Upper lobe of left lung (tissue), 6 donors: ENCODE data around the gene MORC3. TPM values are rescaled to one million over a fixed set of nuclear protein-coding genes. Genes with fewer than 3 reads are reported as not detected.

Experiments
- ATAC-seq, 2 donors: fragments of 200-7000 bp; cut with Tn5 transposase; one replicate each; pipeline ENCODE4 v1.9.1; 2022; ENCODE audit warnings: mild to moderate bottlenecking in 2 of 2, moderate library complexity in 2 of 2; ENCODE audit not compliant: low FRiP score in 2 of 2
- DNase-seq, 2 donors: peaks; one replicate each; pipeline ENCODE4 v3.0.0-alpha.2; 2019 to 2020
- H3K27ac ChIP-seq, 4 donors: fragments of 200-600 bp; sonication (generic); one replicate each; pipeline ENCODE4 v1.5.1; 2016 to 2019
- H3K27me3 ChIP-seq, 4 donors: fragments of 200-600 bp; sonication (generic); one replicate each; pipeline ENCODE4 v1.5.1; 2017 to 2019
- H3K36me3 ChIP-seq, 4 donors: fragments of 200-600 bp; sonication (generic); one replicate each; pipeline ENCODE4 v1.5.1; 2016 to 2019
- H3K4me1 ChIP-seq, 4 donors: fragments of 200-600 bp; sonication (generic); one replicate each; pipeline ENCODE4 v1.5.1; 2018 to 2019
- H3K4me3 ChIP-seq, 4 donors: fragments of 200-600 bp; sonication (generic); one replicate each; pipeline ENCODE4 v1.5.1; 2017 to 2019; ENCODE audit warnings: mild to moderate bottlenecking in 2 of 4, moderate library complexity in 1 of 4
- H3K9me3 ChIP-seq, 4 donors: fragments of 200-600 bp; sonication (generic); one replicate each; pipeline ENCODE4 v1.5.1; 2018 to 2019
- EP300 ChIP-seq, 4 donors: sonication (generic); formaldehyde crosslinking; IDR thresholded peaks; one replicate each; pipeline ENCODE4 v1.5.1; 2017; ENCODE audit warnings: antibody characterized with exemption in 4 of 4, control low read depth in 2 of 4
- POLR2A ChIP-seq, 4 donors: fragments of 450-650 bp; IDR thresholded peaks; one replicate each; pipeline ENCODE4 v1.5.1; 2016 to 2017; ENCODE audit warnings: antibody characterized with exemption in 4 of 4, mild to moderate bottlenecking in 2 of 4
- POLR2AphosphoS5 ChIP-seq, 2 donors: sonication (generic); formaldehyde crosslinking; IDR thresholded peaks; one replicate each; pipeline ENCODE4 v1.5.1; 2017; ENCODE audit warnings: antibody characterized with exemption in 2 of 2
- WGBS, 2 donors: methylation state at CpG; one replicate each; pipeline ENCODE4 v1.1.5; 2017 to 2018; 5-methylcytosine and 5-hydroxymethylcytosine counted together
- total RNA-seq, 6 donors: library from RNA; depleted of rRNA in 4 of 6; stranded (reverse); fragments of >200 nt in 4 of 6; gene quantifications; one replicate each; pipeline versions ENCODE4 v1.1.0 to v1.2.1, GENCODE V29; 2016 to 2021
- TF ChIP-seq, protein P1 (sequence below), 6 experiments: fragments of 450-650 bp in 4 of 6; fragments of 200-600 bp in 2 of 6; sonication (generic) in 2 of 6; IDR thresholded peaks; one replicate each; pipeline ENCODE4 v1.5.1; 2016 to 2019; ENCODE audit warnings: antibody characterized with exemption in 6 of 6
- donor health status: DM: no; HTN: no; CAD: no; lungs with moderate emphysema.
- donor health status: DM: no; HTN: yes; CAD: no; lungs with severe emphysema.

Gene MORC3
- total RNA-seq, 6 donors from 2014 or later: 26.0 to 62.7 (median 31.5) TPM

DNA sequence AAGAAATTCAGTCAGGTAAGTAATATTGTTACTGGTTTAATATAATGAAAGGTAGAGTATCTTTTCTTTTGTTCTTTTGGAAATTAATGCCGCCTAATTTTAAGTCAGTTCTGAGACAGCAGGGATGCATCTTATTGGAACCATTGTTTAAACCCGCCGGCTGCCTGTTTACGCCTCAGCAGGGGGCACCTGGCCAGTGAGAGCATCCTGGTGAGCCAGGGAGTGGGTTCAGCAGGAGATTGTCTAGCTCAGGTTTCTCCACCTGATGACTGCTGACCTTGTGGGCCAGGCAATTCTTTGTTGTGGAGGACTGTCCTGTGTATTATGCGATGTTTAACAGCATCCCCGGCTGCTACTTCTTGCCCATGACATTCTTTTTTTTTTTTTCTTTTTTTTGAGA is 95.4 kb downstream of the MORC3 start:
- Histone ChIP-seq H3K36me3 (peaks cover 0 to 20% (median 6%) of the 10 kb centered on the region in 4 donors), H3K27me3 (no peaks in the 10 kb centered on the region), H3K4me3 (no peak overlapping the region), H3K9me3 (no peaks in the 10 kb centered on the region), H3K27ac (no peak overlapping the region), H3K4me1 (peaks cover 0 to 7% (median 0%) of the 10 kb centered on the region in 4 donors)
- DNase-seq: no peak
- TF ChIP-seq POLR2A (IDR thresholded peaks at IDR 0.05) (no peak), POLR2AphosphoS5 (IDR thresholded peaks at IDR 0.05) (no peak), EP300 (IDR thresholded peaks at IDR 0.05) (no peak)
- TF ChIP-seq, protein P1, sequence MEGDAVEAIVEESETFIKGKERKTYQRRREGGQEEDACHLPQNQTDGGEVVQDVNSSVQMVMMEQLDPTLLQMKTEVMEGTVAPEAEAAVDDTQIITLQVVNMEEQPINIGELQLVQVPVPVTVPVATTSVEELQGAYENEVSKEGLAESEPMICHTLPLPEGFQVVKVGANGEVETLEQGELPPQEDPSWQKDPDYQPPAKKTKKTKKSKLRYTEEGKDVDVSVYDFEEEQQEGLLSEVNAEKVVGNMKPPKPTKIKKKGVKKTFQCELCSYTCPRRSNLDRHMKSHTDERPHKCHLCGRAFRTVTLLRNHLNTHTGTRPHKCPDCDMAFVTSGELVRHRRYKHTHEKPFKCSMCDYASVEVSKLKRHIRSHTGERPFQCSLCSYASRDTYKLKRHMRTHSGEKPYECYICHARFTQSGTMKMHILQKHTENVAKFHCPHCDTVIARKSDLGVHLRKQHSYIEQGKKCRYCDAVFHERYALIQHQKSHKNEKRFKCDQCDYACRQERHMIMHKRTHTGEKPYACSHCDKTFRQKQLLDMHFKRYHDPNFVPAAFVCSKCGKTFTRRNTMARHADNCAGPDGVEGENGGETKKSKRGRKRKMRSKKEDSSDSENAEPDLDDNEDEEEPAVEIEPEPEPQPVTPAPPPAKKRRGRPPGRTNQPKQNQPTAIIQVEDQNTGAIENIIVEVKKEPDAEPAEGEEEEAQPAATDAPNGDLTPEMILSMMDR (IDR thresholded peaks at IDR 0.05): no peak
- no peak for ATAC-seq
- WGBS, 2 donors: 93 to 95% methylated on average over 6 of the region's 6 CpGs

DNA sequence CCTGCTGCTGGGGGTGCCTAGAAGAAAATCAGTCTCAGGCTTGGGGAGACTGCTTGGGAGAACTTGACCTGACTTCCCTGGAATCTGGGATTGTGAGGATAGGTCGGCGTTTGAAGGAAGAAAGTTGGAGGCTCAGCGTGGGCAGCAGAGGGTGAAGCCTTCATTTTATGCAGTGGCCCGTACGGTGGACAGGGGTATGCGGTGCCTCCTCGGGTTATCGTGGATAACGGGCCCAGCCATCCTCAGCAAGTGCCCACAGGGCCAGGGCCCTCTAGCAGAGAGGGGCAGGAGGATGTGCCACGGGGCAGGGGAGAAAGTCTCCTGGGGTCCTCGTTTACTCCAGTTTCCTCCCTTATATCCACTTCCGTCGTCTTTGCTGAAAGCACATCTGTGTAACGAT is 99.2 kb downstream of the MORC3 start:
- TF ChIP-seq, protein P1 (IDR thresholded peaks at IDR 0.05): no peak
- TF ChIP-seq POLR2A (IDR thresholded peaks at IDR 0.05): no peak
- no peak for TF ChIP-seq EP300 (IDR thresholded peaks at IDR 0.05)
- no peak for TF ChIP-seq POLR2AphosphoS5 (IDR thresholded peaks at IDR 0.05)
- Histone ChIP-seq H3K27ac (no peak overlapping the region), H3K27me3 (no peaks in the 10 kb centered on the region), H3K9me3 (no peaks in the 10 kb centered on the region), H3K4me1 (peaks cover 0 to 7% (median 0%) of the 10 kb centered on the region in 4 donors), H3K36me3 (peaks cover 0 to 5% (median 0%) of the 10 kb centered on the region in 4 donors), H3K4me3 (no peak overlapping the region)
- WGBS, 2 donors: 82 to 90% methylated on average over 14 of the region's 14 CpGs
- ATAC-seq (no peak), DNase-seq (no peak)

DNA sequence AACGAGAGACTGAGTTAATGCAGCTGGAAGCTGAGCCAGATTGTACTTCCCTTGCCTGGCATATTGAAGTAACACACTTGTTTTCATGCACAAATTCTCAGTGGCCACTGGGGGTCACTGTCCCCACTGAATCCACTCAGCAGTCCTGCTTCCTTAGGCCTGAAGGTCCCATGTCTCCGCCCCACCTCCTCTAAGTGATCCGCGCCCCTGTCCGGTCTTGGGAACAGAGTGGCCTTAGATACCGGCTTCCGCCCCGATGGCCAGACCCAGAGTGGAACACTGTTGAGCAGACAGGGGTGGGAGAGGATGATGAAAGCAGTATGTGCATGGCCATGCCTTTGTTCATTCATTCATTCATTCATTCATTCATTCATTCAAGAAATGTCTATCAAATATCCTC is 100.0 kb downstream of the MORC3 start:
- Histone ChIP-seq H3K4me3 (no peak overlapping the region), H3K9me3 (no peaks in the 10 kb centered on the region), H3K27me3 (no peaks in the 10 kb centered on the region), H3K36me3 (peaks cover 0 to 5% (median 0%) of the 10 kb centered on the region in 4 donors), H3K27ac (no peak overlapping the region), H3K4me1 (peaks cover 0 to 7% (median 0%) of the 10 kb centered on the region in 4 donors)
- TF ChIP-seq, protein P1 (IDR thresholded peaks at IDR 0.05): peak; percentile 59 to 87 (median 81)
- no peak for TF ChIP-seq POLR2A (IDR thresholded peaks at IDR 0.05)
- peak in 1 of 2 donors; percentile 34 for TF ChIP-seq POLR2AphosphoS5 (IDR thresholded peaks at IDR 0.05)
- TF ChIP-seq EP300 (IDR thresholded peaks at IDR 0.05): no peak
- WGBS, 2 donors: 8 to 24% methylated on average over 7 to 8 of the region's 8 CpGs
- ATAC-seq (peak; percentile 92 to 93), DNase-seq (peak in 1 of 2 donors; percentile 86)

DNA sequence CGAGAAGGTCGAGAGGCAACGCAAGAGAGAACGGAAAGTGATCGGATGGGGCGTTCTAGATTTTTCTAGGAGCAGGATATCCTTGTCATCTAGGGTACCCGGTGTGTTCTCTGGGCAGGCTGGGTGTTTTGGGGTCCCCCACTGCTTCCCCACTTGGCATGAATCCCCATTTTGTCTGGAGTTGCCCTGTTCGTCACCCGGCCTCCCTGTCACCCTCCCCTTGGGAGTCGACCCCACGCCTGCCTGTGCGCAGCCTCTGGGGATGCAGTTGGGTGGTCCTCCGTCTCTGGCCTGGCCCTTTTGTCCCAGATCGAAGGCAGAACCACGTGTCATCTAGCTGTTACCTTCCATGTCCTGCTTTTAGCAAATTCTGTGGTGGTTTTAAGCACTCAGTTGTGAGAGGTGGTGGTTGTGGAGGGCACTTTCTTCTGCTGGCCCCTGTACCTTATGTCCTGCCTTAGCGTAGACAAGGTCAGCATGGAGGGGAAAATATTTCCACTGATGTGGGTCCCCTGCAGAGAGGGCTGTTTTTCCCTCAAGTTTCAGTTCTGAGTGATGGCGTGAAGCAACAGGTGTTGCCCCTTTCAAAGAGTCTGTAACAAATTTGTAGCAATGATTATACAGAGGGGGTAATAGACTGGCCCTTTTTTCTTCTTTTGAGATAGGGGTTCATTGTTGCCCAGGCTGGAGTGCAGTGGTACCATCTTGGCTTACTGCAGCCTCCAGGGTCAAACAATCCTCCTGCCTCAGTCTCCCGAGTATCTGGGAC is 100.8 kb downstream of the MORC3 start:
- no peak for DNase-seq
- Histone ChIP-seq H3K36me3 (peaks cover 0 to under 1% (median 0%) of the 10 kb centered on the region in 4 donors), H3K4me3 (no peak overlapping the region), H3K27ac (no peak overlapping the region), H3K9me3 (no peaks in the 10 kb centered on the region), H3K4me1 (peaks cover 0 to 7% (median 0%) of the 10 kb centered on the region in 4 donors), H3K27me3 (no peaks in the 10 kb centered on the region)
- 90 to 98% methylated on average over 14 to 18 of the region's 18 CpGs for WGBS, 2 donors
- no peak for ATAC-seq
- TF ChIP-seq POLR2A (IDR thresholded peaks at IDR 0.05) (no peak), EP300 (IDR thresholded peaks at IDR 0.05) (no peak), POLR2AphosphoS5 (IDR thresholded peaks at IDR 0.05) (no peak)
- TF ChIP-seq, protein P1 (IDR thresholded peaks at IDR 0.05): no peak
